Measurements from ENCODE around the gene RALGAPA1.

Gene RALGAPA1

DNA sequence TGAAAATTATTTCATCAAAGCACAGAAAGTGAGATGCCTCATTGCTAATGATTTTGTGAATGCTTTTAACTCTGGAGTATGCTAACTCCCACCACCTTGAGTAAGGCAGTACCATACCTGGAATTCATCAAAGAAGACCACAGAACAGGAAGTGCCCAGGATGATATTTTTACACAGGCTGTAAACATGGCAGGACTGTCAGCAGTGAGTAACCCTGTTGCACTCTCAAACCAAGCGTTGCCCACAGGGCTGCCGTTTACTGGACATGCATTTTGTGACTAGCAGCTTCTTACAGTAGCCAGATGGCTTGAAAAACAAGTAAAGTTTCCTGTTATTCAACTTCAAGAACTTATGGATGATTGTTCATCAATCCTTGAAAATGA lies 42.4 kb downstream of the RALGAPA1 start:
- TF ChIP-seq, protein P1, sequence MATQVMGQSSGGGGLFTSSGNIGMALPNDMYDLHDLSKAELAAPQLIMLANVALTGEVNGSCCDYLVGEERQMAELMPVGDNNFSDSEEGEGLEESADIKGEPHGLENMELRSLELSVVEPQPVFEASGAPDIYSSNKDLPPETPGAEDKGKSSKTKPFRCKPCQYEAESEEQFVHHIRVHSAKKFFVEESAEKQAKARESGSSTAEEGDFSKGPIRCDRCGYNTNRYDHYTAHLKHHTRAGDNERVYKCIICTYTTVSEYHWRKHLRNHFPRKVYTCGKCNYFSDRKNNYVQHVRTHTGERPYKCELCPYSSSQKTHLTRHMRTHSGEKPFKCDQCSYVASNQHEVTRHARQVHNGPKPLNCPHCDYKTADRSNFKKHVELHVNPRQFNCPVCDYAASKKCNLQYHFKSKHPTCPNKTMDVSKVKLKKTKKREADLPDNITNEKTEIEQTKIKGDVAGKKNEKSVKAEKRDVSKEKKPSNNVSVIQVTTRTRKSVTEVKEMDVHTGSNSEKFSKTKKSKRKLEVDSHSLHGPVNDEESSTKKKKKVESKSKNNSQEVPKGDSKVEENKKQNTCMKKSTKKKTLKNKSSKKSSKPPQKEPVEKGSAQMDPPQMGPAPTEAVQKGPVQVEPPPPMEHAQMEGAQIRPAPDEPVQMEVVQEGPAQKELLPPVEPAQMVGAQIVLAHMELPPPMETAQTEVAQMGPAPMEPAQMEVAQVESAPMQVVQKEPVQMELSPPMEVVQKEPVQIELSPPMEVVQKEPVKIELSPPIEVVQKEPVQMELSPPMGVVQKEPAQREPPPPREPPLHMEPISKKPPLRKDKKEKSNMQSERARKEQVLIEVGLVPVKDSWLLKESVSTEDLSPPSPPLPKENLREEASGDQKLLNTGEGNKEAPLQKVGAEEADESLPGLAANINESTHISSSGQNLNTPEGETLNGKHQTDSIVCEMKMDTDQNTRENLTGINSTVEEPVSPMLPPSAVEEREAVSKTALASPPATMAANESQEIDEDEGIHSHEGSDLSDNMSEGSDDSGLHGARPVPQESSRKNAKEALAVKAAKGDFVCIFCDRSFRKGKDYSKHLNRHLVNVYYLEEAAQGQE (IDR thresholded peaks at IDR 0.05; ENCODE audit: insufficient read depth in 1 of 2, low read depth in 2 of 2, low read length in 2 of 2), result no peak
- TF ChIP-seq FOXP2 (optimal IDR thresholded peaks at IDR 0.05; ENCODE audit: borderline replicate concordance, extremely low read depth, extremely low read length, insufficient read depth) (no peak), TAF1 (IDR thresholded peaks at IDR 0.05; ENCODE audit: borderline replicate concordance, insufficient read depth, low read length) (no peak), SIN3A (IDR thresholded peaks at IDR 0.05; ENCODE audit: borderline replicate concordance, insufficient read depth, low read length) (no peak), POLR2AphosphoS5 (IDR thresholded peaks at IDR 0.05; ENCODE audit: low read depth, low read length) (no peak)

DNA sequence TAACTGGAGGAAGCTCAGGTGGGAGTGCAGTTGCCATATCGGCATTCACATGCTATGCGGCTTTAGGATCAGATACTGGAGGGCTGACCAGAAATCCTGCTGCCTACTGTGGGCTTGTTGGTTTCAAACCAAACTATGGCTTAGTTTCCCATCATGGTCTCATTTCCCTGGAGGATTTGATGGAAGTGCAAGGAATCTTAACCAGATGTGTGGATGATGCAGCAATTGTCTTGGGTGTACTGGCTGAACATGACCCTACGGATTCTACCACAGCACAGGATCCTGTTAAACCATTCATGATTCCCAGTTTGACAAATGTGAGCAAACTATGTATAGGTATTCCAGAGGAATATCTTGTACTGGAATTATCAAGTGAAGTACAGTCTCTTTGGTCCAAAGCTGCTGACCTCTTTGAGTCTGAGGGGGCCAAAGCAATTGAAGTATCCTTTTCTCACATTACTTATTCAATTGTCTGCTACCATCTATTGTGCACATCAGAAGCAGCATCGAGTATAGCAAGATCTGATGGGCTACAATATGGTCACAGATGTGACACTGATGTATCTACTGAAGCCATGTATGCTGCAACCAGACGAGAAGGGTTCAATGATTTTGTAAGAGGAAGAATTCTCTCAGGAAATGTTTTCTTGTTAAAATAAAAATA lies 42.9 kb downstream of the RALGAPA1 start:
- no peak for TF ChIP-seq TAF1 (IDR thresholded peaks at IDR 0.05; ENCODE audit: borderline replicate concordance, insufficient read depth, low read length)

DNA sequence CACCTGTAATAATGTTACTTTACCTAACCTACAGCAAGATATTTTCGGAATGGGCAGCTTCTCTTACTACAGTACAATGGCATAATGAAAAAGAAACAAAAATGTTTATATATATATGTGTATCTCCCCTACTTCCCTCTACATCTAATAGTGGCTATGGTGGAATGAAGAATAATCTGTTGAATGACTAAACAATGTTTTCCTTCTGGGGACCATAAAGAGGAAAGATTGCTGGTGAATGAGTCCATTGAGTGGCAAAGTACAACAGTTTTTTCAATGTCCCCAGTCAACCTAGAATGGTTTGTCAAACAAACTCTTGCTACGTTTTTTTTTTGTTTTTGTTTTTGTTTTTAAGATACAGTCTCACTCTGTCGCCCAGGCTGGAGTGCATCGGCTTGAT lies 47.2 kb downstream of the RALGAPA1 start:
- TF ChIP-seq TAF1 (IDR thresholded peaks at IDR 0.05; ENCODE audit: borderline replicate concordance, insufficient read depth, low read length) (no peak), FOXP2 (optimal IDR thresholded peaks at IDR 0.05; ENCODE audit: borderline replicate concordance, extremely low read depth, extremely low read length, insufficient read depth) (no peak), SIN3A (IDR thresholded peaks at IDR 0.05; ENCODE audit: borderline replicate concordance, insufficient read depth, low read length) (no peak), POLR2AphosphoS5 (IDR thresholded peaks at IDR 0.05; ENCODE audit: low read depth, low read length) (no peak)
- TF ChIP-seq, protein P1 (IDR thresholded peaks at IDR 0.05; ENCODE audit: insufficient read depth in 1 of 2, low read depth in 2 of 2, low read length in 2 of 2), result no peak

DNA sequence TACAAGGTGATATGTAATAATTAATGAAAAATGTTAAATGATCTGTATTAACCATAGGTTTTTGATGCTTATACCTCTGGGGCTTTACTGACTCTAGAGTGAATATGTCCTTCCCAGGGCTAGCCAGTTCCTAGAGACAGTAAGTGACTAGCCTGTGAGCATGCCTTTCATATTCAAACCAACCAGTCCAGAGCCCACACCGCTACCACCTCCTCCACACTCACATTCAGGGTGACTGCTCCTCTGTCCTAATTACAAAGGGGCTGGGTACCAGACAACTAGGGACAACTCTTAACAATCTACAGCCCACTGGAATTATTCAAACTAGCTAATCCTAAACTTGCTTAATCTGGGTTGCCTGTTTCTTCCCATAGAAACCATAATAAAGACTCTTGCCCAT lies 49.0 kb downstream of the RALGAPA1 start:
- TF ChIP-seq, protein P1 (IDR thresholded peaks at IDR 0.05; ENCODE audit: insufficient read depth in 1 of 2, low read depth in 2 of 2, low read length in 2 of 2), result no peak
- TF ChIP-seq FOXP2 (optimal IDR thresholded peaks at IDR 0.05; ENCODE audit: borderline replicate concordance, extremely low read depth, extremely low read length, insufficient read depth), result no peak
- no peak for TF ChIP-seq POLR2AphosphoS5 (IDR thresholded peaks at IDR 0.05; ENCODE audit: low read depth, low read length)
- no peak for TF ChIP-seq SIN3A (IDR thresholded peaks at IDR 0.05; ENCODE audit: borderline replicate concordance, insufficient read depth, low read length)
- TF ChIP-seq TAF1 (IDR thresholded peaks at IDR 0.05; ENCODE audit: borderline replicate concordance, insufficient read depth, low read length), result no peak

DNA sequence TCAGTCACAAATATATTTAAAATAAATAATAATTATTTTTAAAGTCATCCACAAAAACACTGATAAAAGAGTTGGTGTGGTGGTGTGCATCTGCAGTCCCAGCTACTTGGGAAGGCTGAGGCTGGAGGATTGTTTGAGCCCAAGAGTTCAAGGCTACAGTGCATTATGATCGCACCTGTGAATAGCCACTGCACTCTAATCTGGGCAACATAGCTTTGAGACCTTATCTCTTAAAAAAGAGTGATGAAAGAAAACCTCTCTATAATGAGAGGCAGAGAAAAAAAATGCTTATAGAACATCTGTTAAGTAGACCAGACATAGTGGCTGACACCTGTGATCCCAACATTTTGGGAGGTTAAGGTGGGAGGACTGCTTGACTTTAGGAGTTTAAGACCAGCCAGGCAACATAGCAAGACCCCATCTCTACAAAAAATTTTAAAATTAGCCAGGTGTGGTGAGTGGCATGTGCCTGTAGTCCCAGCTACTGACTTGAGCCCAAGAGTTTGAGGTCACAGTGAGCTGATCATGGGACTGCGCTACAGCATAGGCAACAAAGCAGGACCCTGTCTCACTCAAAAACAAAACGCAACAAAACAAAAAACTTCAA lies 50.5 kb downstream of the RALGAPA1 start:
- TF ChIP-seq SIN3A (IDR thresholded peaks at IDR 0.05; ENCODE audit: borderline replicate concordance, insufficient read depth, low read length) (no peak), FOXP2 (optimal IDR thresholded peaks at IDR 0.05; ENCODE audit: borderline replicate concordance, extremely low read depth, extremely low read length, insufficient read depth) (no peak), TAF1 (IDR thresholded peaks at IDR 0.05; ENCODE audit: borderline replicate concordance, insufficient read depth, low read length) (no peak), POLR2AphosphoS5 (IDR thresholded peaks at IDR 0.05; ENCODE audit: low read depth, low read length) (no peak)
- TF ChIP-seq, protein P1 (IDR thresholded peaks at IDR 0.05; ENCODE audit: insufficient read depth in 1 of 2, low read depth in 2 of 2, low read length in 2 of 2), result no peak

Measured in PFSK-1 (cell line).